ENCODE measurements around the gene CNBP. TPM values are rescaled to one million over a fixed set of nuclear protein-coding genes. Genes with fewer than 3 reads are reported as not detected.
A peak's percentile ranks its signal among the peaks of the same experiment; 100 is the strongest.

The CNBP gene
- total and polyA plus RNA-seq, 2 of the 13 experiments (the other 11 are each of a cell fraction or from before 2014, with no cell fraction given), result 282 to 354 TPM

GRCh38 chr3:129211772-129212171 is 28.1 kb upstream of the CNBP start (continued):
- TF ChIP-seq PRDM4 (CRISPR knock-in tag; IDR thresholded peaks at IDR 0.05; ENCODE audit: borderline replicate concordance) (no peak), UBTF (CRISPR knock-in tag; IDR thresholded peaks at IDR 0.05) (0 out of 2 replicates have a peak, but pooled peaks have one; percentile 18), CCDC6 (CRISPR knock-in tag; IDR thresholded peaks at IDR 0.05) (no peak), GRHL1 (CRISPR knock-in tag; conservative IDR thresholded peaks at IDR 0.05) (no peak), ATF6 (CRISPR knock-in tag; conservative IDR thresholded peaks at IDR 0.05) (no peak), GATAD2A (CRISPR knock-in tag; IDR thresholded peaks at IDR 0.05) (peak; percentile 18), DZIP1 (CRISPR knock-in tag; IDR thresholded peaks at IDR 0.05) (no peak), EED (CRISPR knock-in tag; IDR thresholded peaks at IDR 0.05) (no peak), ZNF644 (CRISPR knock-in tag; IDR thresholded peaks at IDR 0.05; ENCODE audit: low read depth) (0 out of 2 replicates have a peak, but pooled peaks have one; percentile 18), CENPX (CRISPR knock-in tag; IDR thresholded peaks at IDR 0.05) (no peak), ZNF570 (CRISPR knock-in tag; IDR thresholded peaks at IDR 0.05; ENCODE audit: borderline replicate concordance) (no peak), ZNF33B (CRISPR knock-in tag; IDR thresholded peaks at IDR 0.05) (no peak), TFDP1 (CRISPR knock-in tag; IDR thresholded peaks at IDR 0.05; ENCODE audit: borderline replicate concordance) (0 out of 2 replicates have a peak, but pooled peaks have one; percentile 24), GABPB1 (CRISPR knock-in tag; IDR thresholded peaks at IDR 0.05) (peak; percentile 30; the same call in 1 of the 2 replicates), GZF1 (CRISPR knock-in tag; IDR thresholded peaks at IDR 0.05) (no peak), SPEN (CRISPR knock-in tag; IDR thresholded peaks at IDR 0.05; ENCODE audit: low read depth) (no peak), ZNF607 (CRISPR knock-in tag; IDR thresholded peaks at IDR 0.05; ENCODE audit: borderline replicate concordance) (no peak)

Data from HepG2 (cell line).